ENCODE measurements around the gene IGSF8.

DNA sequence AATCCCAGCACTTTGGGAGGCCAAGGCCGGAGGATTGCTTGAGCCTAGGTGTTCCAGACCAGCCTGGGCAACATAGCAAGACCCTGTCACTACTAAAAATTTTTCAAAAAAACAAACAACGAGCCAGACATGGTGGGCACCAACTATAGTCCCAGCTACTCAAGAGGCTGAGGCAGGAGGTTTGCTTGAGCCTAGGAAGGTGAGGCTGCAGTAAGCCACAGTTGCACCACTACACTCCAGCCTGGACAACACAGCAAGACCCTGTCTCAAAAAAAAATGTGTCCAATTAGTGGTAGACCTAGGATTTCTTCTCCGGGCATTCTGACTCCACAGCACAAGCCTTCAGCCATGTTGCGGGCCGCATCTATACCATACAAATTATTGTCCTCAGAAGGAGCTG, 6.7 kb upstream of the IGSF8 start:
- TF ChIP-seq, protein P1, sequence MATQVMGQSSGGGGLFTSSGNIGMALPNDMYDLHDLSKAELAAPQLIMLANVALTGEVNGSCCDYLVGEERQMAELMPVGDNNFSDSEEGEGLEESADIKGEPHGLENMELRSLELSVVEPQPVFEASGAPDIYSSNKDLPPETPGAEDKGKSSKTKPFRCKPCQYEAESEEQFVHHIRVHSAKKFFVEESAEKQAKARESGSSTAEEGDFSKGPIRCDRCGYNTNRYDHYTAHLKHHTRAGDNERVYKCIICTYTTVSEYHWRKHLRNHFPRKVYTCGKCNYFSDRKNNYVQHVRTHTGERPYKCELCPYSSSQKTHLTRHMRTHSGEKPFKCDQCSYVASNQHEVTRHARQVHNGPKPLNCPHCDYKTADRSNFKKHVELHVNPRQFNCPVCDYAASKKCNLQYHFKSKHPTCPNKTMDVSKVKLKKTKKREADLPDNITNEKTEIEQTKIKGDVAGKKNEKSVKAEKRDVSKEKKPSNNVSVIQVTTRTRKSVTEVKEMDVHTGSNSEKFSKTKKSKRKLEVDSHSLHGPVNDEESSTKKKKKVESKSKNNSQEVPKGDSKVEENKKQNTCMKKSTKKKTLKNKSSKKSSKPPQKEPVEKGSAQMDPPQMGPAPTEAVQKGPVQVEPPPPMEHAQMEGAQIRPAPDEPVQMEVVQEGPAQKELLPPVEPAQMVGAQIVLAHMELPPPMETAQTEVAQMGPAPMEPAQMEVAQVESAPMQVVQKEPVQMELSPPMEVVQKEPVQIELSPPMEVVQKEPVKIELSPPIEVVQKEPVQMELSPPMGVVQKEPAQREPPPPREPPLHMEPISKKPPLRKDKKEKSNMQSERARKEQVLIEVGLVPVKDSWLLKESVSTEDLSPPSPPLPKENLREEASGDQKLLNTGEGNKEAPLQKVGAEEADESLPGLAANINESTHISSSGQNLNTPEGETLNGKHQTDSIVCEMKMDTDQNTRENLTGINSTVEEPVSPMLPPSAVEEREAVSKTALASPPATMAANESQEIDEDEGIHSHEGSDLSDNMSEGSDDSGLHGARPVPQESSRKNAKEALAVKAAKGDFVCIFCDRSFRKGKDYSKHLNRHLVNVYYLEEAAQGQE (tag by site-specific recombination; IDR thresholded peaks at IDR 0.05), result no peak
- TF ChIP-seq, protein P2, sequence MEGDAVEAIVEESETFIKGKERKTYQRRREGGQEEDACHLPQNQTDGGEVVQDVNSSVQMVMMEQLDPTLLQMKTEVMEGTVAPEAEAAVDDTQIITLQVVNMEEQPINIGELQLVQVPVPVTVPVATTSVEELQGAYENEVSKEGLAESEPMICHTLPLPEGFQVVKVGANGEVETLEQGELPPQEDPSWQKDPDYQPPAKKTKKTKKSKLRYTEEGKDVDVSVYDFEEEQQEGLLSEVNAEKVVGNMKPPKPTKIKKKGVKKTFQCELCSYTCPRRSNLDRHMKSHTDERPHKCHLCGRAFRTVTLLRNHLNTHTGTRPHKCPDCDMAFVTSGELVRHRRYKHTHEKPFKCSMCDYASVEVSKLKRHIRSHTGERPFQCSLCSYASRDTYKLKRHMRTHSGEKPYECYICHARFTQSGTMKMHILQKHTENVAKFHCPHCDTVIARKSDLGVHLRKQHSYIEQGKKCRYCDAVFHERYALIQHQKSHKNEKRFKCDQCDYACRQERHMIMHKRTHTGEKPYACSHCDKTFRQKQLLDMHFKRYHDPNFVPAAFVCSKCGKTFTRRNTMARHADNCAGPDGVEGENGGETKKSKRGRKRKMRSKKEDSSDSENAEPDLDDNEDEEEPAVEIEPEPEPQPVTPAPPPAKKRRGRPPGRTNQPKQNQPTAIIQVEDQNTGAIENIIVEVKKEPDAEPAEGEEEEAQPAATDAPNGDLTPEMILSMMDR (tag by site-specific recombination; IDR thresholded peaks at IDR 0.05), result no peak
